Neuronal stem cell (in vitro differentiated cells): ENCODE measurements around the gene PAF1.

Experiments
- DNase-seq: peaks from one replicate; pipeline ENCODE4 v3.0.0-alpha.2; 2013; ENCODE audit warnings: low spot score
- H2AFZ ChIP-seq: one replicate; pipeline ENCODE4 v1.6.1; 2013; ENCODE audit warnings: mild to moderate bottlenecking, low read length, inconsistent platforms
- H2AK5ac ChIP-seq: 2 replicates; pipeline ENCODE4 v1.6.1; 2013; ENCODE audit warnings: low read depth, mild to moderate bottlenecking, inconsistent platforms, low read length, moderate library complexity, mixed read lengths
- H2BK120ac ChIP-seq: 2 replicates; pipeline ENCODE4 v1.6.1; 2013; ENCODE audit warnings: low read depth, mild to moderate bottlenecking, inconsistent platforms, low read length, moderate library complexity, mixed read lengths
- H2BK12ac ChIP-seq: one replicate; pipeline ENCODE4 v1.6.1; 2013; ENCODE audit warnings: low read length, inconsistent platforms
- H2BK15ac ChIP-seq: 2 replicates; pipeline ENCODE4 v1.6.1; 2013; ENCODE audit warnings: mild to moderate bottlenecking, low read length, inconsistent platforms, mixed read lengths
- H2BK5ac ChIP-seq: one replicate; pipeline ENCODE4 v1.6.1; 2013; ENCODE audit warnings: inconsistent platforms, mild to moderate bottlenecking, low read length, moderate library complexity
- H3K14ac ChIP-seq: one replicate; pipeline ENCODE4 v1.6.1; 2013; ENCODE audit warnings: low read length, inconsistent platforms
- H3K18ac ChIP-seq: 2 replicates; pipeline ENCODE4 v1.6.1; 2013; ENCODE audit warnings: low read length, inconsistent platforms
- H3K23ac ChIP-seq: 2 replicates; pipeline ENCODE4 v1.6.1; 2013; ENCODE audit warnings: low read depth, mild to moderate bottlenecking, mixed read lengths, low read length, inconsistent platforms; ENCODE audit not compliant: poor library complexity
- H3K27ac ChIP-seq: replicated peaks from 3 replicates; pipeline ENCODE4 v1.5.1; 2013; ENCODE audit warnings: low read length, inconsistent platforms
- H3K27me3 ChIP-seq, 3 experiments: 2 replicates each; pipeline ENCODE4 v1.6.1; 2013; ENCODE audit warnings: low read length in 3 of 3, mild to moderate bottlenecking in 2 of 3, inconsistent platforms in 1 of 3, low read depth in 1 of 3, mixed read lengths in 1 of 3, moderate library complexity in 1 of 3; ENCODE audit not compliant: control insufficient read depth in 3 of 3, insufficient read depth in 3 of 3
- H3K36me3 ChIP-seq, 2 donors: replicated peaks in 1 of 2; 2 replicates each; pipeline ENCODE4 v1.6.1; 2013; ENCODE audit warnings: low read length in 2 of 2; ENCODE audit not compliant: control insufficient read depth in 2 of 2, insufficient read depth in 2 of 2
- H3K4ac ChIP-seq: 2 replicates; pipeline ENCODE4 v1.6.1; 2013; ENCODE audit warnings: inconsistent platforms, mild to moderate bottlenecking, low read length, moderate library complexity
- H3K4me1 ChIP-seq, 2 donors: 1 replicate in 1 of 2; 2 replicates in 1 of 2; pipeline ENCODE4 v1.6.1; 2013; ENCODE audit warnings: low read length in 2 of 2, low read depth in 1 of 2; ENCODE audit not compliant: control insufficient read depth in 2 of 2, insufficient read depth in 1 of 2
- H3K4me2 ChIP-seq: one replicate; pipeline ENCODE4 v1.6.1; 2013; ENCODE audit warnings: mild to moderate bottlenecking, low read length, inconsistent platforms; ENCODE audit not compliant: insufficient read depth, poor library complexity, severe bottlenecking
- H3K4me3 ChIP-seq, 2 donors: 2 replicates each; pipeline ENCODE4 v1.5.1; 2013; ENCODE audit warnings: low read length in 2 of 2, mild to moderate bottlenecking in 2 of 2, inconsistent platforms in 1 of 2, moderate library complexity in 1 of 2
- H3K79me1 ChIP-seq: one replicate; pipeline ENCODE4 v1.6.1; 2013; ENCODE audit warnings: low read depth, mild to moderate bottlenecking, inconsistent platforms, low read length, moderate library complexity
- H3K9ac ChIP-seq: one replicate; pipeline ENCODE4 v1.6.1; 2013; ENCODE audit warnings: mild to moderate bottlenecking, low read depth, low read length, inconsistent platforms; ENCODE audit not compliant: poor library complexity
- H3K9me3 ChIP-seq, 2 donors: replicated peaks in 1 of 2; 2 replicates each; pipeline versions ENCODE3 to v1.6.1; 2013; ENCODE audit warnings: low read length in 2 of 2, mild to moderate bottlenecking in 2 of 2, inconsistent platforms in 1 of 2, low read depth in 1 of 2, mixed read lengths in 1 of 2, moderate library complexity in 1 of 2; ENCODE audit not compliant: control insufficient read depth in 2 of 2, insufficient read depth in 1 of 2
- H4K8ac ChIP-seq: one replicate; pipeline ENCODE4 v1.6.1; 2013; ENCODE audit warnings: low read depth, mild to moderate bottlenecking, inconsistent platforms, low read length, moderate library complexity
- H4K91ac ChIP-seq: one replicate; pipeline ENCODE4 v1.6.1; 2013; ENCODE audit warnings: low read length, low read depth, mild to moderate bottlenecking, inconsistent platforms; ENCODE audit not compliant: poor library complexity
- WGBS, 2 donors: extraction: QIAGEN DNeasy Blood & Tissue Kit; methylation state at CpG; one replicate each; pipeline ENCODE4 v1.1.7; 2013; ENCODE audit warnings: missing lambda C conversion rate in 2 of 2, mixed read lengths in 1 of 2; ENCODE audit not compliant: insufficient read length in 2 of 2, insufficient replicate concordance in 1 of 2; ENCODE audit errors: extremely low coverage in 2 of 2; 5-methylcytosine and 5-hydroxymethylcytosine counted together

Gene PAF1

DNA sequence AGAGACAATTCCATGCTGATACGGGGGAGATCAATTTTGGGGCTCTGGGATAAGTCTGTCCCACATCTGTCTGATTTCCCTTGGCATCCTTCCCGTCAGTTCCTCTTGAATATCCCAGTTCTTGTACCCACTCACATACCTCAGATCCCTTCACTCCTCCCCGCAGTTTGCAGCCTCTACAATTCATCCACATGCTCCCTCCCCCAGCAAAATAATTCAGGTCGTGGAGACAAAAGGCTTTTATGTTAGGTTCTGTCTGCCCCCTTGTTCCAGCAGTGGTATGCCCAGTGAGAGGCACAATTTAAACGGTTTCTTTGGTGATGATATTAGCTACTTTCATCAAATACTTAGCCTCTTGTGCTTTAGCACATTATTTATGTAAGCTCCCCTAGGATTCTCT, 35.3 kb upstream of the PAF1 start:
- H3K27me3 ChIP-seq, result no peaks in the 10 kb centered on the region
- no peak overlapping the region for H4K91ac ChIP-seq
- H3K36me3 ChIP-seq, result peaks cover 40 to 53% of the 10 kb centered on the region in 2 donors
- no peak overlapping the region for H2BK12ac ChIP-seq
- H3K9ac ChIP-seq, result no peak overlapping the region
- H3K27ac ChIP-seq, result peak overlapping the region; percentile 35
- H3K4me3 ChIP-seq, result no peak overlapping the region
- H3K23ac ChIP-seq, result no peak overlapping the region
- H2BK5ac ChIP-seq, result no peak overlapping the region
- no peak overlapping the region for H2BK15ac ChIP-seq
- H2AFZ ChIP-seq, result no peak overlapping the region
- H2AK5ac ChIP-seq, result no peak overlapping the region
- no peak overlapping the region for H3K4ac ChIP-seq
- no CpG with 5 or more reads among the region's 5 CpGs for WGBS, 2 donors
- no peak overlapping the region for H3K4me2 ChIP-seq
- H3K79me1 ChIP-seq, result no peaks in the 10 kb centered on the region
- no peaks in the 10 kb centered on the region for H3K9me3 ChIP-seq
- peaks cover 18 to 19% of the 10 kb centered on the region in 2 donors for H3K4me1 ChIP-seq
- H4K8ac ChIP-seq, result no peak overlapping the region
- H3K18ac ChIP-seq, result no peak overlapping the region
- no peak for DNase-seq
- no peak overlapping the region for H2BK120ac ChIP-seq
- H3K14ac ChIP-seq, result no peak overlapping the region

DNA sequence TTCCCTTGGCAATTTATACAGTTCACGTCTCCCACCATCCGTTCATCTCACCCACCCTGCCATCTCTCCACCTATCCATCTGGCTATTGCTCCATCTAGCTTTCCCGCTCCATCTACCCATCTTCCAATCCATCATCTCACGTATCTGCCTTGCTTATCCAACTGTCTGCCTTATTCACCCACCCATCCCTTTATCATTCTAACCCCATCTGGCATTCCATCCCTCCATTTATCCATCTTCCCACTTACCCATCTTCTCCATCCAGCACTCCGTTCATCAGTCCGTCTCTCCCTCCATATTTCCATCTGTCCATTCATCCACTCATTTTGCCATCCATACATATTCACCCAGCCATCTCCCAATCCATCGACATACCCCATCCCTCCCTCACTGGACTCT, 34.8 kb upstream of the PAF1 start:
- Histone ChIP-seq H2BK120ac (no peak overlapping the region), H3K23ac (no peak overlapping the region), H4K91ac (no peak overlapping the region), H3K14ac (no peak overlapping the region), H3K27me3 (no peaks in the 10 kb centered on the region), H2BK12ac (no peak overlapping the region), H3K9me3 (no peaks in the 10 kb centered on the region), H3K18ac (no peak overlapping the region), H3K4me2 (no peak overlapping the region), H3K79me1 (peaks cover 2% of the 10 kb centered on the region), H3K36me3 (peaks cover 39 to 57% of the 10 kb centered on the region in 2 donors), H2AK5ac (no peak overlapping the region), H2AFZ (no peak overlapping the region), H3K9ac (no peak overlapping the region), H3K4me1 (peaks cover 18 to 19% of the 10 kb centered on the region in 2 donors), H3K4ac (no peak overlapping the region), H2BK15ac (no peak overlapping the region), H3K27ac (peak overlapping the region; percentile 35), H4K8ac (no peak overlapping the region), H3K4me3 (no peak overlapping the region), H2BK5ac (no peak overlapping the region)
- 100% methylated on average over 2 to 4 of the region's 7 CpGs for WGBS, 2 donors
- DNase-seq, result no peak

DNA sequence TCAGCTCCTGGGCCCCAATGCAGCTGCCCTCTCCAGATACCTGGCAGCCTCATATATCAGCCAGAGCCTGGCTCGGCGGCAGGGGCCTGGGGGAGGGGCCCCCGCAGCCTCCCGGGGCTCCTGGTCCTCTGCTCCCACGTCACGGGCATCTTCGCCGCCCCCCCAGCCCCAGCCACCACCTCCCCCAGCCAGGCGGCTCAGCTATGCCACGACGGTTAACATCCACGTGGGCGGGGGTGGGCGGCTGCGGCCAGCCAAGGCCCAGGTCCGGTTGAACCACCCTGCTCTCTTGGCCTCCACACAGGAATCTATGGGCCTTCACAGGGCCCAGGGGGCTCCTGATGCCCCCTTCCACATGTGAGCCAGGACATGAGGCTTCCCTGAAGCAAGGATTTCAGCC, 34.0 kb upstream of the PAF1 start:
- Histone ChIP-seq H3K9ac (no peak overlapping the region), H4K8ac (no peak overlapping the region), H2BK120ac (no peak overlapping the region), H3K4me2 (no peak overlapping the region), H2AFZ (no peak overlapping the region), H4K91ac (no peak overlapping the region), H2AK5ac (no peak overlapping the region), H3K9me3 (no peaks in the 10 kb centered on the region), H3K4me1 (peaks cover 18 to 19% of the 10 kb centered on the region in 2 donors), H3K4ac (no peak overlapping the region), H3K27ac (no peak overlapping the region), H3K23ac (peak overlapping the region; percentile 9), H2BK12ac (no peak overlapping the region), H3K27me3 (no peaks in the 10 kb centered on the region), H3K14ac (no peak overlapping the region), H3K4me3 (no peak overlapping the region), H2BK5ac (no peak overlapping the region), H2BK15ac (no peak overlapping the region), H3K36me3 (peaks cover 47 to 65% of the 10 kb centered on the region in 2 donors), H3K79me1 (peaks cover 2% of the 10 kb centered on the region), H3K18ac (no peak overlapping the region)
- no peak for DNase-seq
- no CpG with 5 or more reads among the region's 16 CpGs for WGBS, 2 donors

DNA sequence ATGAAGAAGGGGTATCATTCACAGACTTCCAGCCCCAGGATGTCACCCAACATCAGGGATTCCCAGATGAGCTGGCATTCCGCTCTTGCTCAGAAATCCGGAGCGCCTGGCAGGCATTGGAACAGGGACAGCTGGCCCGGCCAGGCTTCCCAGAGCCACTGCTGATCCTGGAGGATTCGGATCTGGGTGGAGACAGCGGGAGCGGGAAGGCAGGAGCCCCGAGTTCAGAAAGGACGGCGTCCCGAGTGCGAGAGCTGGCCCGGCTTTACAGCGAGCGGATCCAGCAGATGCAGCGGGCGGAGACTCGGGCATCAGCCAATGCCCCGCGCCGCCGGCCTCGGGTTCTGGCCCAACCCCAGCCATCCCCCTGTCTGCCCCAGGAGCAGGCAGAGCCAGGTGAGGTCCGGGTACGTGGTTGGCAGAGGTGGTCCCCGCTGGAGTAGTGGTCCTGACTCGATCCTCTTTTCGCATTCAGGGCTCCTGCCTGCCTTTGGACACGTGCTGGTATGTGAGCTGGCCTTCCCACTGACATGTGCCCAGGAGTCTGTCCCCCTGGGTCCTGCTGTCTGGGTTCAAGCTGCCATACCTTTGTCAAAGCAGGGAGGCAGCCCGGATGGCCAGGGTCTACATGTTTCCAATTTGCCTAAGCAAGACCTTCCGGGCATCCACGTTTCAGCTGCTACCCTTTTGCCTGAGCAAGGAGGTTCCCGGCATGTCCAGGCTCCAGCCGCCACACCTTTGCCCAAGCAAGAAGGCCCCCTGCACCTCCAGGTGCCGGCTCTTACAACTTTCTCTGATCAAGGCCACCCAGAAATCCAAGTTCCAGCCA, 32.6 kb upstream of the PAF1 start:
- H3K79me1 ChIP-seq, result peaks cover 2% of the 10 kb centered on the region
- no CpG with 5 or more reads among the region's 35 CpGs for WGBS, 2 donors
- no peak overlapping the region for H2BK15ac ChIP-seq
- DNase-seq, result no peak
- no peak overlapping the region for H3K23ac ChIP-seq
- no peak overlapping the region for H3K27ac ChIP-seq
- no peak overlapping the region for H2BK12ac ChIP-seq
- no peak overlapping the region for H3K18ac ChIP-seq
- H4K8ac ChIP-seq, result no peak overlapping the region
- H3K4me2 ChIP-seq, result no peak overlapping the region
- no peaks in the 10 kb centered on the region for H3K9me3 ChIP-seq
- H2BK120ac ChIP-seq, result no peak overlapping the region
- H3K4me1 ChIP-seq, result peaks cover 12 to 15% of the 10 kb centered on the region in 2 donors
- no peak overlapping the region for H2AFZ ChIP-seq
- H3K36me3 ChIP-seq, result peaks cover 54 to 78% of the 10 kb centered on the region in 2 donors
- H2BK5ac ChIP-seq, result no peak overlapping the region
- H4K91ac ChIP-seq, result no peak overlapping the region
- H3K9ac ChIP-seq, result no peak overlapping the region
- no peak overlapping the region for H3K4ac ChIP-seq
- no peak overlapping the region for H3K4me3 ChIP-seq
- no peak overlapping the region for H2AK5ac ChIP-seq
- H3K27me3 ChIP-seq, result no peaks in the 10 kb centered on the region
- no peak overlapping the region for H3K14ac ChIP-seq
